ENCODE data around the gene HS2ST1.
"Not testable (repeated sequence)": the region's sequence is repeated elsewhere in the genome, so short reads cannot be mapped to it uniquely, and the experiment has no call there.

HS2ST1 gene

DNA sequence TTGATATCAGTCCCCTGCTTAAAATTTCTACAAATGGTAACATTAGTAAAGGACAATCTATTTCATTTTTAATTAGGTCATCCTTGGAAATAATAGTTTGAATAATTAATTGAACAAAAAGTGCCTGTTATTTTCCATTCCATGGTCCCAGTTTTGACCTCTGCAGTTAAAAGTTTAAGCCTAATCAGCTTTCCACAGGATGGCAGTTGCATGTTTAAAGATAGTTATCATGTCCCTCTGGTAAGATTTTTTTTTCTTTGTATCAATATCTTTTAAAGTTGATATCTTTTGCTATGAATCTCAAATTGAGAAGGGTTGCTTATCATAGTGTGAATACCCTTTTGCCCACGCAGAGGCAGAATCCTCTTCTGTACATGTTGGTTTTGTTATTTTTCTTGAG is 90.4 kb downstream of the HS2ST1 start:
- DNase-seq (ENCODE audit: low read depth in 1 of 2, low spot score in 1 of 2): no peak

DNA sequence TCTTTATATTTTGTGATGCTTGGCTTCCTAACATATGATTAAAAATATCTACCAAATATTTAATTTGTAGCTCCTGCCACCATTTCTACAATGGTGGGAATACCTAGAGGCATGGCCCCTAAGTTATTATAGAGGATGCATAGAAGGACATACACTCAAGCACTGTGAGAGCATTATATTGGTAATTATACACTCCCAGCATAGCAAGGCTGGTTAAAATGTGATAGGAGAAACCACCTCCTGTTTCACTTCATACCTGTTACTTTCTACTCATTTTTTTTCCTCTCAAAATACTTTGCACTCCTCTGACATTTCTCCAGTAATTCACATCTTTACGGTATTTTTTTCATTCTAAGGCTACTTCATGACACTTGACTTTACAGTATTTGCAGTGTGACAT is 92.9 kb downstream of the HS2ST1 start:
- no peak for DNase-seq (ENCODE audit: low read depth in 1 of 2, low spot score in 1 of 2)

DNA sequence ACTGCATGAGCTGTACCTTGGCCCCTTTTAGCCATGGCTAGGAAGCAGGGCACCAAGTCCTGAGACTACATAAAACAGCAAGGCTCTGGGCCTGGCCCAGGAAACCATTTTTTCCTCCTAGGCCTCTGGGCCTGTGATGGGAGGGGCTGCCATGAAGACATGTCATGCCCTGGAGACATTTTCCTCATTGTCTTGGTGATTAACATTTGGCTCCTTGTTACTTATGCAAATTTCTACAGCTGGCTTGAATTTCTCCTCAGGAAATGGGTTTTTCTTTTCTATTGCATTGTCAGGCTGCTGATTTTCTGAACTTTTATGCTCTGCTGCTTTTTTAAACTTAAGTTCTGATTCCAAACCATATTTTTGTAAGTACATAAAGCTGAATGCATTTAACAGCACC is 99.0 kb downstream of the HS2ST1 start:
- not testable (repeated sequence) for DNase-seq (ENCODE audit: low read depth in 1 of 2, low spot score in 1 of 2)

DNA sequence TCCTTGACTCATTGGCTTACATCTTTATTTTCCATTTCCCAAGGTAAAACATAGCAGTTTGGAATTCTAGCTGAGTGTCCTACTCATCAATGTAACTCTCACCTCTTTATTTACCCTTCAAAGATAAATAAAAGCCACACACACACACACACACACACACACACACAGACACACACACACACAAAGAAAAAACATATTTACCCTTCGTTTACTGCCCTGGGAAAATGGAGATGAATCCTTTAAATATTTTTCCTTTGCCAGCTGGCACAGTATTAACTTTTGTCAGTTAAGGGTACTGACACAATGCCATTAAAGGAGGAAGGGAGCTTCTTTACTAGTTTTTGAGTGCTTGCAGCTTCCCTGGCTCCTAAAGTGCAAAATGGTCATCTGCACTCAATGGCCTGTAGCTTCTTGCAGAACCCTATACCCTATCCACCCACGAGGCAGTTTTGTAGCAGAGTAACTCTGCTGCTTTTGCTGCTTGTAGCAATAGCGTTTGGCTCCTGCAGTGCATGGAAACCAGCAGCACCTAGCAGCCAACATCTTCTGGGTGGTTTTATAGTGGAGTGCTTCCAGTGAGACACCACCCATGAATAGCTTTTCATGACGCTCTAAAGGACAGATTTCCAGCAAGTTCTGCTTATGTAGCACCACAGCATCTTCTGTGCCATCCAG is 103.7 kb downstream of the HS2ST1 start:
- no peak for DNase-seq (ENCODE audit: low read depth in 1 of 2, low spot score in 1 of 2)

DNA sequence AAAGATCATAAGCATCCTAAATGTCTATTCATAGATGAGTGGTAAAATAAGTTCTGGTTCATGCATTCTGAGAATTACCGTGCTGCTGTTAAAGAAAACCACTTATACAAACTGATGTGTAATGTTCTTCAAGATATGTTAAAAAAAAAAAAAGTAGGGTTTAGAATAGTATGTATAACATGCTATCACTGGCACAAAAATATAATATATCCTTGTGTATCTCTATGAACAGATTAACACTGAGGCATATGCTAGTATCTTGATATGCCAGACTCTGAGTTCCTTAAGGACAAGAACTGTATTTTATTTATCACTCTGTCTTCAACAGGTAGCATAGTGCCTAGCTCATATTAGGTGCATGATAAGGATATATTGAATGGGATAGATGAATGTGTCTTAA is 108.9 kb downstream of the HS2ST1 start:
- DNase-seq (ENCODE audit: low read depth in 1 of 2, low spot score in 1 of 2): no peak

DNA sequence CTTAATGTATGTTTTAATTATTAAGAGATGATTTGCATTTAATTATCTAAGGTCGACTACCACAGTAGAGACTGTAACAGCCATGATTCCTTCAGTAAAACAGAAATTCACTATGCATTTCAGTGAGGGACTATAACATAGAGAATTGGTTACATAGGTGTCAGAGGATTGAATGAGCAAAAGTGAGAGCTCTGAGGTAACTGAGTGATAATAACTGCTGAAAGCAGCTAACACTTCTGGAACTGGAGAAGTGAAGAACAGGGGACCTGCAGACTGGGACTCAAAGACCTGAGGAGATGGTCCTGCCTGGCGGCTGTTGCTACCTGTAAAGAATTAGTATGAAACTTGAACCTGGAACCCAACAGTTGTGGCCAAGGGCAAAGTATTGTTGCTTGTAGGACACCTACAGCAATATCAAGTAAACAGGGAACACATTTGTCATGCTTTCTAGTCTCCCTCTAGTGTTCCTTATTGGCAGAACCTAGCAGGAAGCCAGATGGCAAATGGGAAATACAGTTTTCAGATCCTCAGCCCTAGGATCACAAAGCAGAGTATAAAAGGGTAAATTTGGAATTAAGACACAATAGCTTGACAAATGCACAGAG is 110.6 kb downstream of the HS2ST1 start:
- no peak for DNase-seq (ENCODE audit: low read depth in 1 of 2, low spot score in 1 of 2)

DNA sequence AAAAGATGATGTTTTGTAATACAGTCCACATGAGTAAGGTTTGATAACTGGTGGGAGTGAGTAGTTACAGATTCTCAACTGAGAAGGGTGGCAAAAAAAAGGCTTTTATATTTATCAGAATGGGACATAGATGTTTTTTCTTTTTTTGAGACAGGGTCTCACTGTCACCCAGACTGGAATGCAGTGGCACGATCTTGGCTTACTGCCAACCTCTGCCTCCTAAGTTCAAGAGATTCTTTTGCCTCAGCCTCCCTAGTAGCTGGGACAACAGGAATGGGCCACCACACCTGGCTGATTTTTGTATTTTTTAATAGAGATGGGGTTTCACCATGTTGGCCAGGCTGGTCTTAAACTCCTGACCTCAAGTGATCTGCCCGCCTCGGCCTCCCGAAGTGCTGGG is 113.1 kb downstream of the HS2ST1 start:
- not testable (repeated sequence) for DNase-seq (ENCODE audit: low read depth in 1 of 2, low spot score in 1 of 2)

DNA sequence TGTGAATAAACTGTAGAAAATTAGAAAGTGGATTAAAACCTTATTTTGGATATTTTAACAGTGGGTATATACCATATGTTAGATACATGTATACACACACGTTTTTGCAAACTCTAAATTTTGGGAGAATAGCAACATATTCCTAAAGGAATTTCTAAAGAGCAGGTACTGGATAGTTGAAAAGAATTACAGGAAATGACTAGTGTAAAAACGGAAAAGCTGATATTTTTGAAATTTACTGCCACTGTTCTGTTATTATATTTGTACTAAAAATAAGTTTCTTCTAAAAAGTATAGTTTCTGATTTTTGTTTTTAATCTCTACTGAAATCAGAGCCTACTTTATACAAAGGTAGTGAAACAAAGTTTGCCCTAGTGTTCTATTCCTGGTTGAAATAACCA is 114.1 kb downstream of the HS2ST1 start:
- DNase-seq (ENCODE audit: low read depth in 1 of 2, low spot score in 1 of 2): no peak

DNA sequence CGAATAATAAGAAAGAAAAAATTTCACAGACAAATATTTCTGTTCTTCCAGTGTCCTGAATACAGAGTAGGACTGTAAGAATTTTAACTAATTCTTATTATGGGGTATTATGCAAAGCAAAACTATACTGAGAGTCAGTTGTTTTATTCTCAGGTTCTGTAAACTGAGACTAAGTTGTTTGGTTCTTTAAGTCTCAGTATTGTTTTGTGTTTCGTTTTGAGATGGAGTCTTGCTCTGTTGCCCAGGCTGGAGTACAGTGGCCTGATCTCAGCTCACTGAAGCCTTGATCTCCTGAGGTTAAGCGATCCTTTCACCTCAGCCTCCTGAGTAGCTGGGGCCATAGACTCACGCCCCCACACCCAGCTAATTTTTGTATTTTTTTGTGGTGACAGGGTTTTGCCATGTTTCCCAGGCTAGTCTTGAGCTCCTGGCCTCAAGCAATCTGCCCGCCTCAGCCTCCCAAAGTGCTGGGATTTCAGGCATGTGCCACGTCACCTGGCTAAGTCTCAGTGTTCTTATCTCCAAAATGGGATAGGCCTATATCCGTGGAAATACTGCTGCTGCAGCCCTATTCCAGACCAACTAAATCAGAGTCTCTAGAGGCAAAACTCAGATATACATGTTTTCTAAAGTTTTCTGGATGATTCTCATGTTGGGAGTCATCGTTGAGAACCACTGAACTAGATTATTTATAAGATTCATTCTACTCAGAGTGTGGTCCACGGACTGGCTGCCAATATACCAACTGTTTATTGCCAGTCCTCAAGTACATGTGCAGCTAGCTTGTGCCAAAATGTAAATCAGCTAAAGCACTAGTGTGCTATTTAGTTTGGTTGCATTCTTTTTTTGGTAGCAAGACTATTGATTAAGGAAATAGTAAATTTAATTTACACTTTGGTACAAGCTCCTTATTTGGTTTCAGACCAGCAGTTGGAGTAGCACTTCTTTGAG is 116.6 kb downstream of the HS2ST1 start:
- DNase-seq (ENCODE audit: low read depth in 1 of 2, low spot score in 1 of 2): no peak

DNA sequence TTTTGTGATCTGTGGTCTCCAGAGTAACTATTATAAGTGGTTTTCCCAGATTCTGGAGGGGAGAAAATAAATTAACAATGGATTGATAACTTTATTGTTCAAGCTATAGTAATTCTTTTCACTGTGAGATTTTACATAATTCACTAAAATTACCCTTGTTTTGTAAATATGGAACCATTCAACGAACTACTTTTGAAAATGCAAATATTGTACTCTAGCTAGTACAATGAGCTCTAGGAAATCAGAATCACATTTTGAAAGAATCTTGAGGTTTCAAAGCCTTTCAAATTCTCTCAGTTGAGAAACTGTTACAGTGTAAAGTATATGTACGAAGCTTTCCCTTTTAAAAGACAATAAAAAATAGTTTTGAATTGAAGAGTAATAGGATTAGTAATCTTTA is 119.9 kb downstream of the HS2ST1 start:
- DNase-seq (ENCODE audit: low read depth in 1 of 2, low spot score in 1 of 2): no peak

DNA sequence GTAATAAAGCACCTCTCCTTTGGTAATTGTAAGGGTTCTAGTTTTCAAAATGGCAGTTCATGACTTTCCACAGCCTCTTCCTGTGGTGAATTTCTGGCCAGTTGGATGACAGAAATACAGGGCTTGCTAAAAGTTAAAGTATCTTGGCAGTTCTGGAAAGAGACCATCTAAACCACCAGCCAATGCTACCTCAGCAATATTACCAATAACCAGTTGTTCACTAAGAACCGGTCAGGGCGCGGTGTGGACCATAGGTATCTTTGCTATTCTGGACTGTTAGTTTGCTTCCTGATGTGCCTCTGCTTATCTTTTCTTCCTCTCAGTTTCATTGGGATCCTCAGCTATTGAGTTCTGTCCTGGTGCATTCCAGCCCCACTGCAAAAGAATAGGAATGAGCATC is 124.7 kb downstream of the HS2ST1 start:
- DNase-seq (ENCODE audit: low read depth in 1 of 2, low spot score in 1 of 2): no peak

DNA sequence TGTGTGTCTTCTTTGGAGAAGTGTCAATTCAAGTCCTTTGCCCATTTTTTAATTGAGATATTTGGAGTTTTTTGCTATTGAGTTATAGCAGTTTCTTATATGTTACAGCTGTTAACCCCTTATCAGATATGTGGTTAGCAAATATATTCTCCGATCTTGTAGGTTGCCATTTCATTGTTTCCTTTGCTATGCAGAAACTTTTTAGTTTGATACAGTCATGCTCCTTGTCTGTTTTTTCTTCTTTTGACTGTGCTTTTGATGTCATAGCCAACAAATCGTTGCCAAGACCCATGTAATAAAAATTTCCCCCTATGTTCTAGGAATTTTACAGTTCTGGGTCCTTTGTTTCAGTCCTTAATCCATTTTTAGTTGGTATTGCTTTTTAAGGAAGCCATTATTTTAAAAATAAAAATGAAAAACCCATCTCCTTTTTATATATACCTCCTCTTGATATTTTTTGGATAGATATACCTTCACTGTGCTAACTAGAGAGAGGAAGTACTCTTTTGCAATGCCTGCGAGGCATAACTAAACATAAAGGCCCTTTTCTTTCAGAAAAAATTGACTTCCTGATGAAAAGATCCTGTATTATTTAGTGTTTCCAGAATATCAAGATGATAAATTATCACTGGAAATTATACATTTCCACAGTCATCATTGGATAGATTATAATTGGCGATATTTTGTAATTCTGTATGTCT is 127.8 kb downstream of the HS2ST1 start:
- no peak for DNase-seq (ENCODE audit: low read depth in 1 of 2, low spot score in 1 of 2)

DNA sequence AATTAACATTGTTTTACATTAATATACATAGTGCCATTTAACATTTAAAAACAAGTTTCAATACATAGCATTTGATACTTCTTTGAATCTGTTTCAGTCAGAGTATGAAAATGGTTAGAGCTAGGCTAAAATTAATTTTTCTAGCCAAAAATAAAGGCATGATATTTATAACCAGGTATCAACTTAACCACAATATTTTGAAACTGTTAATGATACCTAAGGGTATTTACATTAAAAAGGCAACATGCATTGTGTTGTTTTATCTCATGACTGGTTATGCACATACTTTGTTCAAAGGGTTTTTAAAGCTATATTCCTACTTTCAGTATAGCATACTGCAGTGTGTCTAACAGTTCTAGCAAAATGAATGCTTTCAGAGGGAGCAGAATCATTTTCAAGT is 130.0 kb downstream of the HS2ST1 start:
- DNase-seq (ENCODE audit: low read depth in 1 of 2, low spot score in 1 of 2): no peak

DNA sequence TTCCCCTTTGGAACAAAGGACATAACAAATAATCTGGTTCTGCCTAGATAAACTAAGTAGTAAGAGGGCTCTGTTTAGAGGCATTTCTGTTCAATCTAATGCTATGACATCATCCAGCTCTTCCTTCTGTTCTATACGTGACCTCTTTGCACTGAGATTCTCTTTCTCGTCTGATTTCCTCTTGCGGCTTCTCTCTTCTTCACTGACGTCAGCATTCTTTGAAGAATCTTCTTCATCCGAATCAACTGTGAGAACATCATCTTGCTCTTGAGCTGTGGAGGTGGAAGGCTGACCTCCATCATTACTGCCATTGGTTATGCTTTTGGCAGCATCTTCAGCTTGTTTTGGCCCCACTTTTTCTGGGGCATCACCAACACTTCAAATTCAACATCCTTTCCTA is 130.4 kb downstream of the HS2ST1 start:
- DNase-seq (ENCODE audit: low read depth in 1 of 2, low spot score in 1 of 2): no peak

DNA sequence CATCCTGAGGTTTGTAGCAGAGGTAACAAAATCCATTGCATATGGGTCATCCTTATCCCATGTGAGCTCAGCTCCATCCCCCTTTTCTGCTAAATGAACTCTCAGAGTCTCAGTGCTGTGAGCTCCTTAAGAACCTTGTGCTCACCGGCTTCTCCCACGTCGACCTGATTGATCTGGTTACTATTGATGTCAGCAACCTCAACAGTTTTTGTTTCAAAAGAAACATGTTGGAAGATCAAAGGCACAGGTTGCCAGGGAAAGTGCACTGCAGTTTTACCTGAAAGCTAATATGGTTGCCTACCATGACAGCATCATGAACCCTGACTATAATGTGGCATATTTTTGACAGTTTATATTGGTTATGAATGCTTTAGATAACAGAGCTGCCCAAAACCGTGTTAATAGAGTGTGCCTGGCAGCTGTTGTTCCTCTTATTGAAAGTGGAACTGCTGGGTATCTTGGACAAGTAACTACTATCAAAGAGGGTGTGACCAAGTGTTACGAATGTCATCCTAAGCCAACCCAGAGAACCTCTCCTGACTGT is 131.4 kb downstream of the HS2ST1 start:
- DNase-seq (ENCODE audit: low read depth in 1 of 2, low spot score in 1 of 2): no peak

DNA sequence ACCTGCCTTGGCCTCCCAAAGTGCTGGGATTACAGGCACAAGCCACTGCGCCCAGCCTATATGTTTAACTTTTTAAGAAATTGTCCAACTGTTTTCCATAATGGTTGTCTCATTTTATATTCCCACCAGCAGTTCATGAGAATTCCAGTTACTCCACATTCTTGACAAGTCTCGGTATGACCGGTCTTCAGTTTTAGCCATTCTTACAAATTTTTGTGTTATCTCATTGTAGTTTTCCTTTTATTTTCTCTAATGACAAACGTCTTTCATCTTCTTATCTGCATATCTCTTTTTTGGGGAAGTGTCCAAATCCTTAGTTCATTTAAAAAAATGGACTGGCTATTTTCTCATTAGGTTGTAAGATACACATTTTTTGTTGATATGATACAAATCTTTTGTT is 132.5 kb downstream of the HS2ST1 start:
- no peak for DNase-seq (ENCODE audit: low read depth in 1 of 2, low spot score in 1 of 2)

DNA sequence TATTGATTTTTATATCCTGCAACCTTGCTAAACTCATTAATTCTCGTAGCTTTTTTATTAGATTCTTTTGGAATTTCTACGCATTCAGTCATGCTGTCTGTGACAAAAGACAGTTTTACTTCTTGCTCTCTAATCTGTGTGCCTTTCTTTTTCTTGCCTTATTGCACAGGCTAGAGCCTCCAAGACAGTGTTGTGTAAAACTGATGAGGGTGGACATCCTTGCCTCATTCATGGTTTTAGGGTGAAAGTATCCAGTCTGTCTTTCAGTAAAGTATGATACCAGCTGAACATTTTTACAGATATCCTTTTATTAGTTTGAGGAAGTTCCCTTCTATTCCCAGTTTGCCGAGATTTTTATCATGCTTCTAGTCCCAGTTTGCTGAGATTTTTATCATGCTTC is 133.8 kb downstream of the HS2ST1 start:
- no peak for DNase-seq (ENCODE audit: low read depth in 1 of 2, low spot score in 1 of 2)

DNA sequence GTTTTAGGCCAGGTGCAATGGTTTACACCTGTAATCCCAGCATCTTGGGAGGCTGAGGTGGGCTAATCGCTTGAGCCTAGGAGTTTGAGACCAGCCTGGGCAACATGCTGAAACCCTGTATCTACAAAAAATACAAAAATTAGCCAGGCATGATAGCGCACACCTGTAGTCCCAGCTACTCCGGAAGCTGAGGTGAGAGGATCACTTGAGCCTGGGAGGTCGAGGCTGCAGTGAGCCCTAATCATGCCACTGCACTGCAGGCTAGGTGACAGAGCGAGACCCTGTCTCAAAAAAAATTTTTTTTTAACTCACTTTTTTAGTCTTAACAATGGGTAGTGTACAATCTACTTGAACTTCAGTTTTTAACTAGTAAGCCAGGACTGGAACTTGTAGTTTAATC is 137.5 kb downstream of the HS2ST1 start:
- no peak for DNase-seq (ENCODE audit: low read depth in 1 of 2, low spot score in 1 of 2)

DNA sequence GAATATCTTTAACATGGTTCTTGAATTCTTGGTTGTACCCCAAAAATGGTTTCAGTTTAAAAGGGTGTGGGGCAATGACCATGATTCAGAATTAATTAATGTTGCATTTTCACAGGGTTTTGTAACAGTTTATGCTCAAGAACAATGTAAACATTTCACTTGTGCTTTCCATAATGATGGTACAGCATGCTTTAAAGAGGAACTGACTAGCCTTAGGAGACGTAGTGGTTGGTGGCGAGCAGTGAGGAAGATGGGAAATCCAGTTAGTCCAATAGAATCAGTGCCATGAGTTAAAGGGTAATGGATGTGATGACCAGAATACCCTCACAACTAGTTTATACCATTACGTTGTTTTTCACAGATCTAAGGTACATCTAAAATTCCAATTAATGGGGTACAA is 138.0 kb downstream of the HS2ST1 start:
- no peak for DNase-seq (ENCODE audit: low read depth in 1 of 2, low spot score in 1 of 2)

DNA sequence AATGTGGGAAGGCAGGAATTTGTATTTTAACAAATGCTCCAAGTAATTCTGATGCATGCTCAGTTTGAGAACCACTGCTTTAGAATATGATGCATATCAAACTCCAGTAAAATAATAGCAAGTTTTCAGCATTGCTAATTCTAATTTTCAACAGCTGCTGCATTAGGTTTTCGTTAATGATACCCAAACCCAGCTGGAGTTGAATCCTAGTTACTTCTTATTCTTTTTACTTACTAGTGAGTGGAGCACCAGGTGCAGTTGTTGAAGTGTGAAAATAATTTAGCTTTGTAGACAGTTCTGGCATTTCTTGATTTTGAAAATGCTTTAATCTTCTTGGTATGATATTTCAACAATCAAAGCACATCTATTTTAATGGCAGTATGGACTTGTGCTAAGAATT is 138.5 kb downstream of the HS2ST1 start:
- DNase-seq (ENCODE audit: low read depth in 1 of 2, low spot score in 1 of 2): no peak

DNA sequence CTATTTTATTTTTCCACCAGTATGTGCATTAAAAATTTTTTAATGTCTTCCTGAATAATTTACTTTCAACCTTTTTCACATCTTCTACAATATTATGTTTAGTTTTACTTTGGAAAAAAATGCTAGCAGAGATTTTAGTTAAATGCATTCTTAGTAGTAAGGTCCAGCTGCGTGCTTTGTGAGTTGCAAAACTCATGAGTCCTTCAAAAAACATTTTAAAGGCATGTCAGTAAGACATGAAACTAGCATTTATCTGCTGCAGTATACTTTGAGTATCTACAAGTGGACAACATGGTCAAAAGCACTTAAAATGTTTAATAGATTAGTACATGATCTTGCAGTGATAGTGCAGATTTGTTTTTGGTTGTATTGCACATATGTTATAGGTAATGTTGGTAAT is 139.0 kb downstream of the HS2ST1 start:
- DNase-seq (ENCODE audit: low read depth in 1 of 2, low spot score in 1 of 2): no peak

Data from stimulated activated CD4-positive, alpha-beta T cell treated with anti-CD3 and anti-CD28 coated beads, Interleukin-15, amount 100 ng/mL, for 1 hour (primary cell).